ENCODE measurements around the gene IMMP2L. TPM values are rescaled to one million over a fixed set of nuclear protein-coding genes. Genes with fewer than 3 reads are reported as not detected.

Gene IMMP2L
- total and polyA plus RNA-seq, 2 of the 8 experiments (the other 6 are each of a cell fraction or from before 2014, with no cell fraction given), result 2.3 to 10.1 TPM

GRCh38 chr7:110647266-110647665 is 915.0 kb downstream of the IMMP2L start:
- H2AK5ac ChIP-seq (ENCODE audit: low read depth, low read length), result no peak overlapping the region
- H3K18ac ChIP-seq (ENCODE audit: extremely low read depth, low read length), result no peak overlapping the region
- H3K56ac ChIP-seq (replicated peaks; ENCODE audit: insufficient read length, low read depth, low read length), result no peak overlapping the region
- no peak overlapping the region for H3K4me2 ChIP-seq (ENCODE audit: insufficient read depth in 1 of 2, low read depth in 2 of 2, low read length in 2 of 2)
- H2BK12ac ChIP-seq (ENCODE audit: low read depth, low read length), result no peak overlapping the region
- no peak overlapping the region for H2BK5ac ChIP-seq (ENCODE audit: low read depth, low read length)
- no peak overlapping the region for H4K91ac ChIP-seq (replicated peaks; ENCODE audit: insufficient read length, low read length)
- no peak overlapping the region for H4K8ac ChIP-seq (ENCODE audit: extremely low read depth, insufficient read depth, low read length)
- H3K79me1 ChIP-seq (ENCODE audit: low read depth, low read length), result no peaks in the 10 kb centered on the region
- POLR2A ChIA-PET (ENCODE audit: partially characterized antibody), result no interaction called here
- H2BK120ac ChIP-seq (replicated peaks; ENCODE audit: low read depth, low read length), result no peak overlapping the region
- H3K14ac ChIP-seq (ENCODE audit: insufficient read length), result no peak overlapping the region
- no peak overlapping the region for H3K23ac ChIP-seq (ENCODE audit: insufficient read length)
- H2AFZ ChIP-seq (ENCODE audit: low read length), result no peak overlapping the region
- H3K36me3 ChIP-seq (ENCODE audit: control insufficient read depth in 2 of 4, insufficient read depth in 4 of 4, low read length in 3 of 4), result no peaks in the 10 kb centered on the region
- WGBS, 2 experiments (ENCODE audit: extremely low coverage in 1 of 2, insufficient coverage in 1 of 2, insufficient read length in 1 of 2, insufficient replicate concordance in 2 of 2, low coverage in 1 of 2, low lambda C conversion rate in 2 of 2, missing lambda C conversion rate in 1 of 2), result 92% methylated on average over 4 of the region's 4 CpGs; no CpG with 5 or more reads in 1 of the 2 experiments
- no peaks in the 10 kb centered on the region for H4K20me1 ChIP-seq (replicated peaks in 1 of 2; ENCODE audit: control insufficient read depth in 1 of 2, insufficient read depth in 2 of 2, low read length in 2 of 2)
- H3K9me3 ChIP-seq (ENCODE audit: insufficient read depth in 2 of 2, low read depth in 1 of 2, low read length in 1 of 2), result no peaks in the 10 kb centered on the region
- no peak overlapping the region for H3K4ac ChIP-seq (replicated peaks; ENCODE audit: insufficient read length, low read depth, low read length)
- TF ChIP-seq ZNF274 (IDR thresholded peaks at IDR 0.05; ENCODE audit: borderline replicate concordance, extremely low read depth, low read length), result no peak
- TF ChIP-seq KDM1A (IDR thresholded peaks at IDR 0.05; ENCODE audit: borderline replicate concordance, low read length), result no peak
- TF ChIP-seq TAF7 (optimal IDR thresholded peaks at IDR 0.05; ENCODE audit: borderline replicate concordance, low read depth, low read length), result no peak
- TF ChIP-seq SP2 (IDR thresholded peaks at IDR 0.05; ENCODE audit: low read length), result no peak
- TF ChIP-seq ASH2L (IDR thresholded peaks at IDR 0.05; ENCODE audit: low read length), result no peak
- TF ChIP-seq EZH2 (IDR thresholded peaks at IDR 0.05; ENCODE audit: low read depth, low read length, severe bottlenecking), result no peak
- TF ChIP-seq TEAD4 (IDR thresholded peaks at IDR 0.05; ENCODE audit: low read depth, low read length), result no peak
- TF ChIP-seq CHD2 (IDR thresholded peaks at IDR 0.05; ENCODE audit: low read length), result no peak
- TF ChIP-seq TAF1 (IDR thresholded peaks at IDR 0.05; ENCODE audit: low read depth, low read length), result no peak
- no peak for TF ChIP-seq POLR2A (IDR thresholded peaks at IDR 0.05; ENCODE audit: control extremely low read depth in 1 of 2, low read depth in 2 of 2, low read length in 2 of 2)
- no peak for TF ChIP-seq CTCF (IDR thresholded peaks at IDR 0.05; ENCODE audit: control extremely low read depth in 1 of 3, insufficient read depth in 1 of 3, low read depth in 1 of 3, low read length in 3 of 3)
- no peak for TF ChIP-seq FOSL1 (IDR thresholded peaks at IDR 0.05; ENCODE audit: insufficient read depth, low read depth, low read length)
- DNase-seq (ENCODE audit: low read depth in 1 of 2, low spot score in 2 of 2) (no peak), FAIRE-seq (no peak)
- H3K4me1 ChIP-seq (replicated peaks in 1 of 4; ENCODE audit: control insufficient read depth in 3 of 4, insufficient read depth in 4 of 4, low read length in 3 of 4), result no peaks in the 10 kb centered on the region
- H3K9ac ChIP-seq (replicated peaks in 1 of 4; ENCODE audit: extremely low read depth in 1 of 4, low read depth in 3 of 4, low read length in 3 of 4), result no peak overlapping the region
- no peaks in the 10 kb centered on the region for H3K79me2 ChIP-seq (ENCODE audit: control insufficient read depth in 1 of 2, insufficient read depth in 2 of 2, low read length in 2 of 2)
- no peak overlapping the region for H2BK20ac ChIP-seq (ENCODE audit: low read length)
- H3K27ac ChIP-seq (ENCODE audit: low read depth, low read length), result no peak overlapping the region
- no peak overlapping the region for H2BK15ac ChIP-seq (ENCODE audit: low read length)
- no peak overlapping the region for H3K4me3 ChIP-seq (ENCODE audit: extremely low read depth in 1 of 4, insufficient read depth in 2 of 4, low read depth in 3 of 4, low read length in 4 of 4)
- no peaks in the 10 kb centered on the region for H3K23me2 ChIP-seq (ENCODE audit: low read depth, low read length)
- H4K5ac ChIP-seq (ENCODE audit: insufficient read length, low read depth, low read length), result no peak overlapping the region
- no peaks in the 10 kb centered on the region for H3K27me3 ChIP-seq (replicated peaks in 1 of 4; ENCODE audit: control insufficient read depth in 3 of 4, extremely low read depth in 1 of 4, insufficient read depth in 3 of 4, low read length in 3 of 4)
- CTCF ChIA-PET (ENCODE audit: partially characterized antibody), result no interaction called here

All from H1 (cell line).